GM21515 (cell line): ENCODE data around the gene ADGRB3.

Source experiments
- ATAC-seq: cut with Tn5 transposase; IDR thresholded peaks from one replicate; pipeline ENCODE4 v1.9.1; 2021; ENCODE audit not compliant: unreplicated experiment

The ADGRB3 gene

DNA sequence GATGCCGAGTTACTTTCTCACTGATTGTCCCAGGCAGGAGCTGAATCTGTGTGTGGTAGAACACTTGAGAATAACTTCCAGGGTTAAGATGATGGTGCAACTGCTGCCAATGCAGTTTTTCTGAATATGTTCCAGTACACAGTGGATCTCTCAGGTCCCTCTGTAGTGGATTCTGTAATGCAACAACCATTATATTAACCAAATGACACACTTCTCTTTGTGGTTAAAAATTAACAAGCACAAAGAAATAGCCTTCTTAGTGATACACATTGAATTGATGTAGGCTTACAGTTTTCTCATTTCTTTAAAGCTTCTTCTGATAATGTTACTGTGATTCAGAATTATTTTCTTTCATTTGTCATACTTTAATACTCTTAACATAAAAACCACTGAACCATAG lies 383.8 kb downstream of the ADGRB3 start:
- ATAC-seq, result no peak

DNA sequence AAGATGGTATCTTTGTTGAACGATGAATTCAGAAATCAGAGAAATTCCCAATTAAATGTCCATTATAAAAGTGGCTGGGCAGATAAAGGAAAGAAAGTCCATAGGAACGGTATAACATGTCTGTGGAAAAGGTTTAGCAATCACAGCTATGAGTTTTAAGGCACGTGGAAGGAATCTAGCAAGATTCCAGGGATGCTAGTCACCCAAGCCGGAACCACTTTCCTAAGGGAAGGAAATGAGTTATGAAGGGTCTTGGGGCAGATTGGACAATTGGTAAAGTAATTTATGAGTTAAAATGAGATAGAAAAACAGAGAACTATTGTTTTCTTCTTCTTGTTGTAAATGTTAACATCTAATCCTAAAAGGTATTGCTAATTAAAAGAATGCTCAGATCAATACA lies 384.8 kb downstream of the ADGRB3 start:
- ATAC-seq, result no peak

DNA sequence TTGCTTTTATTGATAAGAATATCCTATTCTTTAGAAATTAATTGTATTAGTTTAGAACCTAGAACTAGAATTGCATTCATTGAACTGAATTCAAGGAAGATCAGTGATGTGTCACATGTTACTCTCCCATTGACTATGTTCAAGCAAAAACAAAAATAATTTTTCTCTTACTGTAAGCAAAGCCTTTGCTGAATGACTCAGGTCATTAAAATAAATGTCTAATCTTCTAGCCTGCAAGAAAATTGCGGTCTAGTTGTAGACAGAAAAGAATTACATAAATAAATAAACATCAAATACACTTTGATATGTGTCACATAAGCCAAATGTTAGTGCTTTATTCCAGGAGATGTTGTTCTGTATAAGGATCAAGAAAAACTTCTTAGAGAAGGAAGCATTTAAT lies 387.9 kb downstream of the ADGRB3 start:
- ATAC-seq, result no peak

DNA sequence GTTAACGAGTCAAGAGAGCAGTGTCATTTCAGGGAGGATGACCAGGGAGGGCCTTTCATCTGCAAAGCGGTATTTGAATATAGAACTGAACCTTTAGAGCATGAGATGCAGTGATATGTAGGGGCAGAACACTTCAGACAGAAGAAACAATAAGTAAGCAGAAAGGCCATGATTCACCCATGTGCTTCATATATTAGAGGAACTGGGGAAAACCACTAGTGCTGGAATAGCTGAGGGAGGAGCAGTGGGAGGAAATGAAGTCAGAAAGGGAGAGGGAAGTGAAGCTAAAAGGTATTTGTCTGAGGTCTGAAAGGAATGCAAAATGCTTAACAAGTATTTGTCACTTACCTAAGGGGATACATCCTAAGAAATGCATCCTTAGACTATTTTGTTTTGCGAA lies 391.2 kb downstream of the ADGRB3 start:
- no peak for ATAC-seq

DNA sequence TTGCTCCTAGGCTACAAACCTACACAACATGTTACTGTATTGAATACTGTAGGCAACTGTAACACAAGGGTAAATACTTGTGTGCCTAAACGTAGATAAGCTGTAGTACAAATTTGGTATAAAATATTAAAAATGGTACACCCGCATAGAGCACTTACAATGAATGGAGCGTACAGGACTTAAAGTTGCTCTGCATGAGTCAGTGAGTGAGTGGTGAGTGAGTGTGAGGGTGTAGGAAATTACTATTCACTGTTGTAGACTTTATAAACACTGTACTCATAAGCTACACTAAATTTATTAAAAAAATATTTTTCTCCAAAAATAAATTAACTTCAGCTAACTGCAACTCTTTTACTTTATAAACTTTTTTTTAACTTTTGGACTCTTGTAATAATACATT lies 391.6 kb downstream of the ADGRB3 start:
- no peak for ATAC-seq

DNA sequence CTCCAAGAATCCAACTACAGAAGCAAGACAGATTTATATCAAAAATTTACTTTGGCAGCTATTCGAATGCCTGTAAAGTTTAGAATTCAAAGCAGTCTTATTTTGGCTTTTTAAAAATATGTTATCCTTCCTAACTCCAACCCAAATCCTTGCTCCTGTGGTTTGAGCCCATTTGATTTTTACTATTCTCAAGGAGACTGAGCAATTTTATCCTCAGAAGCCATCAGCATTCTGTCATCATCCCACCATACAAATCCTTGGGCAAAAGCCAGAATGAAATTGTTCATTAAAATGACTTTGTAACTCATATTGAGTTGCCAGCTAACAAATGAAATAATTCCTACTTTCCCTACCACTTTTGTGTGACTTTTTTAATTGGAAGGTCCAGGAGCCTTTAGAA lies 392.8 kb downstream of the ADGRB3 start:
- no peak for ATAC-seq

DNA sequence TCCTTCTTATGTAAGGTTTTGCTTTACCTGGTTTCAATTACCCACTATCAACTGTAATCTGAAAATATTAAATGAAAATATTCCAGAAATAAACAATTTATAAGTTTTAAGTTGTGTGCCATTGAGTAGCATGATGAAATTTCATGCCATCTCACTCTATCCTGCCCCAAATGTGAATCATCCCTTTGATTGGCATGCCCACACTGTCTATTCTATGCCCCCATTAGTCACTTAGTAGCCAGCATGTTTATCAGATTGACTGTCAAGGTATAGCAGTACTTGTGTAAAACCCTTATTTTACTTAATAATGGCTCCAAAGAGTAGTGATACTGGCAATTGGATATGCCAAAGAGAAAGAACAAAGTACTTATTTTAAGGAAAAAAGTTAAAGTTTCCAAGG lies 403.8 kb downstream of the ADGRB3 start:
- no peak for ATAC-seq

DNA sequence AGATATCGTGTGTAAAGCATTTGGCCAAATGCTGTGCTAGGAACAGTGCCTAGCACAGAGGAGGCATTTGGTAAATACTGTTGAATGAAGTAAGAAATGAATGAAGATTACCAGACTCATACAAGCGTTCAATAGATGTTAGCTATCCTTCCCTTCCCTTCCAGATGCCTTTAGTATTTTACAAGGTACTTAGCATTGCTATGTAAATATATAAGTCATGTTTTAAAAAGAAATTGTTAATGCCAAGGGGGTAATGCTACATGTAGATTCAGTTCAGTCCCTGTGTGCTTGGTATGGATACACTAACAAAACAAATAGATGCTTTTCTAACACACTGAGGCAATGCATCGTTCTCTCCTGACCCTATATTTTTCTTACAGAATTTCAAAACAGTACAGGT lies 407.2 kb downstream of the ADGRB3 start:
- ATAC-seq, result no peak

DNA sequence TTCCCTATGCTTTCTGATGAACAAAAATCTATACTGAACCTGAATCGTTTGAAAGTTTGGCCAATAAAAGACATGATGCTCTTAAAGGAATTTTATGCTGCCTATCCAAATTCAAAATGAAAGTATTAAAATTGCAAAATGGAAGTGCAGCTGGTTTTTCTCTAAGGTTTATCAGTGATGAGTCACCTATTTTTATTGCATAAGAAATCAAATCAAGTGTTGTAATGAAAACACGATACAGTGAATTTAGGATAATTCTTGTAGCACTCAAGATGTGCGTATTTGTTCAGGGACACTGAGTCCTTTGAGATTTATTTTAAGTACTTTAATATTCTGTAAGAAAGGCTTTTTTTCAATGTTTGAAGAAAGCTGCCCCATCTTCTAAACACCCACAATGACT lies 409.5 kb downstream of the ADGRB3 start:
- ATAC-seq, result no peak

DNA sequence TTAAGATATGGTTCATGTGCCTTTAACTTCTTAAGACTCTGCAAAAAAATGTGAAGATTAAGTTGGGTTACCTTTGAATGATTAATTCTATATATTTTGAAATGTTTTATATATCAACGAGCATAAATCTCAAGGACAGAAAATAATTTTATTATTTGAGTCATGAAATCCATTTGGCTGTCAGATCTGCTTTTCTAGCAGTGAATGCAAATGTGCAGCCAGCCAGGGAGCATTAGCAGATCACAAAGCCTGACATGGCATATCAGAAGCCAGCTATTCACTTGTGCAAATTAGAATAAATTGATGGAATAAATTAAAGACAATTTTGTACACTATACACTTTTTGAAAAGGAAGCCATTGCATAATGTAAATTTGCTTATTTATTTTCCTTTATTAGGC lies 424.3 kb downstream of the ADGRB3 start:
- ATAC-seq, result no peak

DNA sequence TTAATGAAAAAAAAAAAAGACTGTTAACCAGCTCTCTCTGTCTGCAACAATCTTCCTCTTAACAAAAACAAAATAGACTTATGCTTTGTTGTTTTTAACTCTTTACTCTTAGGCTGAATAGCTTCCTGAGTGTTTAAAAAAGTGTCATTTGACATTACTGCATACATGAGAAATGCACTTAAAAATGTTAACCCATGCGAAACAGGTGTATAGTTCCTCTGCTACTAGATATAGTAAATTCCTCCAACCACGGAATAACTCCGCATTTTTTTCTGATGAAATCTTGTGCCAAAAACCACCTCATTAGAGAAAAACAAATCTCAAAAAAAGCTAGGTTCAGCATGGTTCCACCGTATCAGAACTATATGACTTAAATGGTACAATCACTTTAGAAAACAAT lies 426.0 kb downstream of the ADGRB3 start:
- no peak for ATAC-seq

DNA sequence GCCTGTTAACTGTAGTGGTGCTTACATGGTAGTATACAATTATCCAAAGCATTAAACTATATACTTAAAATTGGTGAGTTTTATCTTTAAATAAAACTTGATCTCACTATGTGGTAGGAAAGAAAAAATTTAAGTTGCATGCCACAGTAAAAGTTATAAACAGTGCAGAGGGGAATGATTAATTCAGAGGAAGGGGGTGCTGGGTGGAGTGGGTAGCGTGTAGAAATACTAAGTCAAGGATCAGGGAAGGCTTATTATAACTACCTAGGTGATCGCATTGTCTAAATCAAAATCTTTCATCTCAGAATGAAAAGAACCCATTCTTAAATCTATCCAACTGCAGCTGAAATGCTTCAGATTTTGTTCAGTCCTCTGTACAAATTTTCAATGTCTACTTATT lies 428.3 kb downstream of the ADGRB3 start:
- ATAC-seq, result no peak

DNA sequence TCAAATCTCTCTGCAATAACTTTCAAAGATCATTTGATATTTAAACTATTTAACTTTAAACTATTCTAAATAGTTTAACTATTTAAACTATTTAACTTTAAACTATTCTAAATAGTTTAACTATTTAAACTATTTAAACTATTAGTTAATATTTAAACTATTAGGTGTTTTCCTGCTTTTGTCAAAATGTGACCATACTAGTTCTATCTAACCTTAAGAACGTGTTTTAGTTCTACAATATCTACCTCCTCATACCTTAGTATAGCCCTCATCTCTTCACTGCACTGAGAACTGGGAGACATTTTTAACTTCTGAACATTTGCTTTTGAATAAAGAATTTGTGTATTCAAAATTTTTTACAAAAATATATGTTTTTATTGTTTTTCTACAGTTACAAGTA lies 429.1 kb downstream of the ADGRB3 start:
- no peak for ATAC-seq

DNA sequence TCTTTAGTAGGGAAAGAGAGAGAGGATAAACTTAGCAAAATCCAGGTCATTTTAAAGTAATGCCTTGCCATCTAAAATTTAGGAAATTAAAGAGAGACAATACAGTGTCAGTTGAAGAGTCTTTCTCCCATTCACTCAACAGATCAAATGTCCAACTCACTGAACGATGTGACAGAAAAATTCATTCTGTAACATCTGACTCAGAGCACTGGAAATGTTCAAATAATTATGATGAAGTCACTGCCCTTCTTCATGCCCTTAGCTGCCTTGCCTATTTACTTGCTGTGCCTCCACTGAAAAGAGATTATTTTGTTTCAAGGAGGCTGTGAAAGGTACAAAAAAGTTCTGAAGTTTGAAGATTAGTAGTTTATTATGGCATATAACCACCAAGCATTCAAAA lies 434.8 kb downstream of the ADGRB3 start:
- ATAC-seq, result no peak

DNA sequence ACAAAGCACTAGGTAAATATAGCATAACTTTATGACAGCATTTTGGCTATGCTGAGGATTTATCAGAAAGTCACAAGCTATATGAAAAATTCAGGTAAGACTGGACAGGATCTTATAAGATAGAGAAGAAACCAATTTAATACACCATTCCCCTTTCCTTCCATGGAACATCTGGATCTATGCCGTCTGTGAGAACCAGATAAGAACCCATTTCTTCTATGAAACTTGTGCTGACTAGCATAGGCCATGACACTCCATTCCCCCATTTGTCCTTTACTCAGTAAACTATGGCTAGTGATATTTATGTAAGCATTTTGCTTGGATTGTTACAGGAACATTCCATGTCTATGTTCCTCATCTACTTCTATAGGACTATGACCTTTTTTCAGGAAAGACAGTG lies 437.7 kb downstream of the ADGRB3 start:
- ATAC-seq, result no peak

DNA sequence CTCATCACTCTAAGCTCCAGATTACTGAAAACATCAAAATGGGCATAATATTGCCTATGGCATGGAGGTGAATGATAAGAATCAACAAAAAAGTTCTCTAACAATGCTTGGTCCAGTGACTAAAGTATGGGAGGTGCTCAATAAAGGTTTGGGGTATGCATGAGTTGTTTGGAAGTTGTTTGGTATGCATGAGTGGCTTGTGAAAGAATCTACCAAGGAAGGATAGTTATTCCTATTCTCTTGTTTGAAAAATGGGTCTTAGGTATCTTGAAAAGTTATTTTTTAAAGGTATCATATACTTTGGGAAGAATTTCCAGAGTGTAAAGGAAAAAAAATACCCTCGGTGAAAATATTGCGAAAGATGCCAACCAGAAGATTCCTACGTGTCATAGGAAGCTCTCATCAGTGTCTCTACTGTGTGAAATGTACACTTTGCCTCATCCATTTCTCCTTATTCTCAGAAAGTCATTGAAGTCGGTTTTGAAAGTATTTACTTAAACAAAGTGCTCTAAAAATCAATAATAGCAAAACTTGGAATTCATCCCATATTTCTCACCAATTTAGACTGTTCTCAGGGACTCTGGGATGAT lies 449.8 kb downstream of the ADGRB3 start:
- ATAC-seq, result no peak

DNA sequence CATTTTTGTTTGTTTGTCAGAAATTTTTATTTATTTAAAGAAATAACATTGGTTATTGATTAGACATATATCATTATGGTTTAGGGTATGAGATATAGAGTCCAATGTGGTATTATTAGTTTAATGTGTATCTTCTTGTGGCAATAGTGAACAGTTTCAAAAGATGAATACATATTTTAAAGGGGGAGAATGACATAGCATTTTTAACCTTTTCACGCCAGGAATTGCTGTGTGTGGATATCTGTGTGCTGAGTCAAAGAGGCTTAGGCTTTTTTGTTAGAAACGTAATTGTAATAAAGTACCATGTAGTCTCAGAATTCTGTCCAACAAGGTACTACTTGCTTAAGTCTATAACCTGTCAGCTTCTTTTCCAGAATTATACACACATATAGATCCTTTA lies 451.6 kb downstream of the ADGRB3 start:
- no peak for ATAC-seq

DNA sequence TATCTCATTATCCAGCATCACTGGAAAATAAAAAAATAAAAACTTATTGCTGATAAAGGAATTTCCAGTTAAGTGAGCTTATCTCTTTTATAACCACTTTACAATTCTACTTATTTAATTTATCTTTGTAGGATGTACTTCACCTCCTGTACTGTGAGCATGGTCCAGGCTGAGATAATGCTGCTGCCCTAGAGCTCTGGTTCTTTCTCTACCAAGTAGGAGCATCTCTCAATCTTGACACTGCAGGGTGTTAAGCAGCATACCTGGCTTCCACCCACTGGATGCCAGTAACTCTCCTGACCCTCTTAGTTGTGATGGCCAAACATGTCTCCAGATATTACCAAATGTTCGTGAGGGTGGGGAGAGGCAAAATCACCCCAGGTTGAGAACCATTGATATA lies 454.5 kb downstream of the ADGRB3 start:
- ATAC-seq, result no peak

DNA sequence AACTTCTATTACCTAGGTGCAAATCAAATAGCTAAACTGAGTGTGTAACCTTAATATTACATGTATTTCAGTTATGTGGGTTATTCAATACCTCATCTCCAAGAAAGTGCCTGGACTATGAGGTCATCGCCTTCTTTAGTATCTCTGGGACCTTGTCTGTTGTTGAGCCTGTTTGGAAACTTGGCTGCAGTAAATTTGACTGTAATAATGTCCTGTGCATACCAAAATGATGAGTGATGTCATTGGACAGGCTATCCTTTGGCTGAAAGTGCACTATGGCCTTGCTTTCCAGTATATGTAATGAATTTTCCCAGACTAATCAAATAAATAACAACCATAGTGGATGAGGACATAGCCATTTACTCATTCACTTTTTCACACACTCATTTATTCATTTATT lies 455.1 kb downstream of the ADGRB3 start:
- ATAC-seq, result no peak

DNA sequence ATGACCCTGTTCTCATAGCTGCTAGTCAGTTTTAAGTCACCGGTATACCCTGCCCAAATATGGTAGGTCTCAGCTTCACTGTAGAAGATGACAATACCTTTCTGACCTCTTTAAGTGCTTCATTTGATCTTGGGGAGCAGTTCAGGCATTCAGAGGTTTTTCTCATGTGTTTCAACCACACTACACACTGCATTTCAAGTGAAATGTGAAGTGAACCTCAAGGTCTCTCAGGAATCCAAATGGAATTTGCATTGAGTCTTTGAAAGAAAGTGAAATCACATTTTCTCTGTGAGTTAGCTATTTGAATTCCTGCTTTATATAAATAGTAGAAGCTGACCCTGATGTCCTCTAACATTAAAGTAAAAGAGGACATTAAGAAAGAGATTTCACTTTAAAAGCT lies 461.6 kb downstream of the ADGRB3 start:
- ATAC-seq, result no peak

DNA sequence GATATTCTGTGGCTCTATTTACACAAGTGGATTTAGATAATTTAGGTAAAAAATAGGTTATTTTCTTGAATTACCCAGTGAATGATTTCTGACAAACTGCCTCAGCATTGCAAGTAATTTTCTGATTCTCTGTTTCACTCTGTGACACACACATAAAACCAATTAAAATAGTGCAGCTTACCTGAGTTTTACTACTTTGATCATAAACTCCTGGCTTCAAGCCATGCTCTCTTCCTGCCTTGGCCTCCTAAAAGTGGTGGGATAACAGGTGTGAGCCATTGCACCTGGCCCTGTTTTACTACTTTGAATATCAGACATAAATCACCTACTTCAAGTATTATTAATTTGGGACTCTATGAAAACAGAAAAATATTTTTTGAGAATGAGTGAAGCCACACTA lies 462.9 kb downstream of the ADGRB3 start:
- ATAC-seq, result no peak

DNA sequence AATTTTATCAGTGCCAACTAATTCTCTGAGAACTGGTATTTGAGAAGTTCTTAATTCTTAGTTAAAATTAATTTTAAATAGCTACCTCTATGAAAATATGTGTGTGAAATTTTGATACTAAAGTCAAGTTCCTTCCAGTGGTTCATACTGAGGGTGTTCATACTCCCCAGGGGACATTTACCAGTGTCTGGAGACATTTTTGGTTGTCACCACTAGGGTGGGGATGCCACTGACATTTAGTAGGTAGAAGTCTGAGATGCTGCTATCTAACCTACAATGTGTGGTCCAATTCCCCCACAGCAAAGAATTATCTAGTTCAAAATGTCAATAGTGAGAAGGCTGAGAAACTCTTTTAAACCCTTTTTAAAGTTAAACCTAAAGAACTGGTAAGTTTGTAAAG lies 463.8 kb downstream of the ADGRB3 start:
- ATAC-seq, result no peak

DNA sequence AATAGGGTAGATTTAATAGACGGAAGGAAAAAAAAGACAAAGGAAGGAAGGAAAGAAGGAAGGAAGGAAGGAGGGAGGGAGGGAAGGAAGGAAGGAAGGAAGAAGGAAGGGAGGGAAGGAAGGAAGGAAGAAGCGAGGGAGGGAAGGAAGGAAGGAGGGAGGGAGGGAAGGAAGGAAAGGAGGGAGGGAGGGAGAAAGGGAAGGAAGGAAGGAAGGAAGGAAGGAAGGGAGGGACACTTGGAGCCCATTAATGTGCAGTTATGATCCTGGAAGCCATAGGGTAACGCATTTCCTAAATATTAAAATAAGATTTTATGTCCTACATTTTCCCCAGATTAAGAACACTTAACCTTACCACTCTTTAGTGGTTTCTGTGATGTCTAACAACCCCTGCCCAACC lies 465.7 kb downstream of the ADGRB3 start:
- ATAC-seq, result no peak

DNA sequence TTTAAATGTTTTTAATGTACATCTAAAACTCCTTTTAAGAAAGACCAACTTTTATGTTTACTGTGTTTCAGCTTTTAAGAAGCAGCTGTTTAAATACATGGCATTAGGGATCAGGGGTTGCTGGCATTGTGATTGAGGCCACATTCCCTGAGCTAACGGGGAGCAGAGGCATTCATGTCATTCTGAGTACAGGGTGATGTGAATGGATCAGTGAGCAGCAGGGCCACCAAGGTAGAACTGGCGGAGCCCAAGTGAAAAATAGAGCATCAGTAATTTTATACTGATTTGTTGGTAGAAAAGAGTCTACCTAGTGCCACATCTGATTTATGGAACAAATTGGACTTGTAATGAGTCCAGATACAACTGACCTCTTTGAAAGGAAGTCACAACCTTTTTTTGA lies 467.3 kb downstream of the ADGRB3 start:
- no peak for ATAC-seq
